ENCODE measurements around the gene TXNDC2.

Gene TXNDC2

GRCh38 chr18:9861157-9861556 is 24.6 kb upstream of the TXNDC2 start:
- no peaks in the 10 kb centered on the region for H3K79me2 ChIP-seq (ENCODE audit: low read length)
- no peaks in the 10 kb centered on the region for H3K9me2 ChIP-seq (replicated peaks; ENCODE audit: insufficient read depth, low read length)
- DNase-seq: peak; percentile 55
- H3K27me3 ChIP-seq (replicated peaks; ENCODE audit: insufficient read depth, low read length): no peaks in the 10 kb centered on the region
- H4K20me1 ChIP-seq (ENCODE audit: insufficient read depth, low read length): no peaks in the 10 kb centered on the region
- H3K4me2 ChIP-seq (ENCODE audit: low read depth, low read length): peak overlapping the region; percentile 53
- no peak overlapping the region for H3K9ac ChIP-seq (ENCODE audit: low read length)
- H3F3A ChIP-seq (ENCODE audit: insufficient read depth, low read length): 0 out of 2 replicates have a peak, but pooled peaks cover 4% of the 10 kb centered on the region
- TF ChIP-seq, protein P1, sequence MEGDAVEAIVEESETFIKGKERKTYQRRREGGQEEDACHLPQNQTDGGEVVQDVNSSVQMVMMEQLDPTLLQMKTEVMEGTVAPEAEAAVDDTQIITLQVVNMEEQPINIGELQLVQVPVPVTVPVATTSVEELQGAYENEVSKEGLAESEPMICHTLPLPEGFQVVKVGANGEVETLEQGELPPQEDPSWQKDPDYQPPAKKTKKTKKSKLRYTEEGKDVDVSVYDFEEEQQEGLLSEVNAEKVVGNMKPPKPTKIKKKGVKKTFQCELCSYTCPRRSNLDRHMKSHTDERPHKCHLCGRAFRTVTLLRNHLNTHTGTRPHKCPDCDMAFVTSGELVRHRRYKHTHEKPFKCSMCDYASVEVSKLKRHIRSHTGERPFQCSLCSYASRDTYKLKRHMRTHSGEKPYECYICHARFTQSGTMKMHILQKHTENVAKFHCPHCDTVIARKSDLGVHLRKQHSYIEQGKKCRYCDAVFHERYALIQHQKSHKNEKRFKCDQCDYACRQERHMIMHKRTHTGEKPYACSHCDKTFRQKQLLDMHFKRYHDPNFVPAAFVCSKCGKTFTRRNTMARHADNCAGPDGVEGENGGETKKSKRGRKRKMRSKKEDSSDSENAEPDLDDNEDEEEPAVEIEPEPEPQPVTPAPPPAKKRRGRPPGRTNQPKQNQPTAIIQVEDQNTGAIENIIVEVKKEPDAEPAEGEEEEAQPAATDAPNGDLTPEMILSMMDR (IDR thresholded peaks at IDR 0.05; ENCODE audit: low read length): no peak
- no peak for TF ChIP-seq EZH2 (optimal IDR thresholded peaks at IDR 0.05; ENCODE audit: low read depth, low read length)
- no peak overlapping the region for H3K4me3 ChIP-seq (ENCODE audit: low read length)
- no peaks in the 10 kb centered on the region for H3K36me3 ChIP-seq (replicated peaks; ENCODE audit: insufficient read depth, low read length)
- H3K27ac ChIP-seq (ENCODE audit: low read length): peak overlapping the region; percentile 60; the same call in 1 of the 2 replicates
- peaks cover 22% of the 10 kb centered on the region for H3K4me1 ChIP-seq (ENCODE audit: low read length)
- no peak overlapping the region for H2AFZ ChIP-seq (ENCODE audit: low read length)
- H3K9me3 ChIP-seq (replicated peaks; ENCODE audit: insufficient read depth, low read length): no peaks in the 10 kb centered on the region

- Histone ChIP-seq H3K9me3 (replicated peaks; ENCODE audit: insufficient read depth, low read length) (no peaks in the 10 kb centered on the region), H3K79me2 (ENCODE audit: low read length) (no peaks in the 10 kb centered on the region), H3K4me3 (ENCODE audit: low read length) (no peak overlapping the region), H3K9ac (ENCODE audit: low read length) (no peak overlapping the region), H3K4me2 (ENCODE audit: low read depth, low read length) (peak overlapping the region; percentile 53), H4K20me1 (ENCODE audit: insufficient read depth, low read length) (no peaks in the 10 kb centered on the region), H2AFZ (ENCODE audit: low read length) (no peak overlapping the region), H3K36me3 (replicated peaks; ENCODE audit: insufficient read depth, low read length) (no peaks in the 10 kb centered on the region), H3K9me2 (replicated peaks; ENCODE audit: insufficient read depth, low read length) (no peaks in the 10 kb centered on the region), H3K27me3 (replicated peaks; ENCODE audit: insufficient read depth, low read length) (no peaks in the 10 kb centered on the region), H3K27ac (ENCODE audit: low read length) (peak overlapping the region; percentile 60; the same call in 1 of the 2 replicates), H3K4me1 (ENCODE audit: low read length) (peaks cover 22% of the 10 kb centered on the region), H3F3A (ENCODE audit: insufficient read depth, low read length) (0 out of 2 replicates have a peak, but pooled peaks cover 4% of the 10 kb centered on the region)
- peak; percentile 58 for DNase-seq
- TF ChIP-seq EZH2phosphoT487 (IDR thresholded peaks at IDR 0.05; ENCODE audit: low read length): no peak
- TF ChIP-seq, protein P1 (IDR thresholded peaks at IDR 0.05; ENCODE audit: low read length): no peak
- no peak for TF ChIP-seq EZH2 (optimal IDR thresholded peaks at IDR 0.05; ENCODE audit: low read depth, low read length)
Measured at GRCh38 chr18:9861933-9862332, 23.8 kb upstream of the TXNDC2 start.

DNA sequence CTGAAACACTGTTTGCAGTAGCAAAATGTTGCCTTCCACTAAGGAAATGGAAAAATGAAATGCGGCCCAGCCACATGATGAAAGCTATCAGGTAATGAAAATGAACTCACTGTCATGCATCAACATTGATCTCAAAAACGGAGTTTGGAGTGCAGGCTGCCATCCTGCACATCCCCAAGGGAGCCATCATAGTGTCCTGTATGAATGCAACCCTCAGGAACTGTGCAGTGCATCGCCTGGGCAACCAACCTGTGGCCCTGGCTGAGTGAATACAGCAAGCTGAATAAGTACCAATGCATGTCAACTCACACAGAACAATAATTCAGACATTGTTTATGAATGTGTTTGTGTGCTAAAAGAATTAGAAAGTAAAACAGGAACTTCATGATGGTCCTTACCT is 23.1 kb upstream of the TXNDC2 start:
- no peaks in the 10 kb centered on the region for H3K9me3 ChIP-seq (replicated peaks; ENCODE audit: insufficient read depth, low read length)
- H3K9ac ChIP-seq (ENCODE audit: low read length): no peak overlapping the region
- H3K36me3 ChIP-seq (replicated peaks; ENCODE audit: insufficient read depth, low read length): no peaks in the 10 kb centered on the region
- no peak overlapping the region for H2AFZ ChIP-seq (ENCODE audit: low read length)
- H3K79me2 ChIP-seq (ENCODE audit: low read length): no peaks in the 10 kb centered on the region
- no peaks in the 10 kb centered on the region for H3K9me2 ChIP-seq (replicated peaks; ENCODE audit: insufficient read depth, low read length)
- no peaks in the 10 kb centered on the region for H4K20me1 ChIP-seq (ENCODE audit: insufficient read depth, low read length)
- H3K27ac ChIP-seq (ENCODE audit: low read length): no peak overlapping the region
- H3K4me2 ChIP-seq (ENCODE audit: low read depth, low read length): no peak overlapping the region
- no peak for DNase-seq
- TF ChIP-seq EZH2 (optimal IDR thresholded peaks at IDR 0.05; ENCODE audit: low read depth, low read length): no peak
- TF ChIP-seq, protein P1 (IDR thresholded peaks at IDR 0.05; ENCODE audit: low read length): no peak
- TF ChIP-seq EZH2phosphoT487 (IDR thresholded peaks at IDR 0.05; ENCODE audit: low read length): no peak
- no peaks in the 10 kb centered on the region for H3K27me3 ChIP-seq (replicated peaks; ENCODE audit: insufficient read depth, low read length)
- H3K4me1 ChIP-seq (ENCODE audit: low read length): peaks cover 22% of the 10 kb centered on the region
- 0 out of 2 replicates have a peak, but pooled peaks cover 4% of the 10 kb centered on the region for H3F3A ChIP-seq (ENCODE audit: insufficient read depth, low read length)
- no peak overlapping the region for H3K4me3 ChIP-seq (ENCODE audit: low read length)
